IgD-negative memory B cell (primary cell): ENCODE measurements around the gene RGS2. TPM values are rescaled to one million over a fixed set of nuclear protein-coding genes. Genes with fewer than 3 reads are reported as not detected.

Experiments
- polyA plus RNA-seq: library from polyadenylated mRNA; unstranded; fragments of 300-500 nt; fragmentation: Illumina TruSeq; gene quantifications from one replicate; pipeline ENCODE4 v1.2.3, GENCODE V29; 2021

The RGS2 gene
- polyA plus RNA-seq, 1 donor from 2014 or later: 244 TPM

Other genes with a start within 250 kb of the RGS2 start
- gene RGS1, start 233.3 kb upstream of the RGS2 start, polyA plus RNA-seq: 119 TPM
- gene RGS13, start 172.9 kb upstream of the RGS2 start, polyA plus RNA-seq: 0.33 TPM